Measurements from ENCODE around the gene TINAGL1. TPM values are rescaled to one million over a fixed set of nuclear protein-coding genes. Genes with fewer than 3 reads are reported as not detected.

TINAGL1 gene
- total and polyA plus RNA-seq, 10 donors = 18.5 to 393 (median 229) TPM

GRCh38 chr1:31580513-31580870 is 4.2 kb downstream of the TINAGL1 start:
- DNase-seq = no peak
- WGBS, 5 donors = 53 to 79% (median 63%) methylated on average over 5 of the region's 5 CpGs
- Histone ChIP-seq H3K27ac (peak overlapping the region; percentile 29 to 92 (median 80)), H3K27me3 (replicated peaks in 1 of 7) (peaks cover 0 to 24% (median 6%) of the 10 kb centered on the region in 7 donors), H3K4me3 (peak overlapping the region in 7 of 8 donors; percentile 15 to 77 (median 44)), H3K4me1 (peaks cover 21 to 72% (median 43%) of the 10 kb centered on the region in 6 donors), H3K36me3 (peaks cover 0 to 27% (median 11%) of the 10 kb centered on the region in 6 donors), H3K9me3 (no peaks in the 10 kb centered on the region)
- TF ChIP-seq POLR2A (IDR thresholded peaks at IDR 0.05) (no peak), POLR2AphosphoS5 (IDR thresholded peaks at IDR 0.05) (no peak), CTCF (IDR thresholded peaks at IDR 0.05 in 8 of 11, conservative IDR thresholded peaks at IDR 0.05 in 3 of 11) (no peak)
- intact Hi-C loops (cut with DNase I; ENCODE audit: low total_unique reads) = no loop called here

GRCh38 chr1:31580891-31581603 is 4.7 kb downstream of the TINAGL1 start:
- Histone ChIP-seq H3K27ac (peak overlapping the region in 7 of 8 donors; percentile 42 to 92 (median 84)), H3K4me1 (peaks cover 19 to 72% (median 42%) of the 10 kb centered on the region in 6 donors), H3K36me3 (peaks cover 0 to 33% (median 12%) of the 10 kb centered on the region in 6 donors), H3K4me3 (peak overlapping the region in 7 of 8 donors; percentile 15 to 77 (median 44)), H3K9me3 (no peaks in the 10 kb centered on the region), H3K27me3 (replicated peaks in 1 of 7) (peaks cover 0 to 19% (median 6%) of the 10 kb centered on the region in 7 donors)
- intact Hi-C loops (cut with DNase I; ENCODE audit: low total_unique reads) = no loop called here
- WGBS, 5 donors = 66 to 78% (median 73%) methylated on average over 15 of the region's 15 CpGs
- TF ChIP-seq POLR2A (IDR thresholded peaks at IDR 0.05) = no peak
- TF ChIP-seq POLR2AphosphoS5 (IDR thresholded peaks at IDR 0.05) = peak in 1 of 3 donors; percentile 8
- no peak for DNase-seq

GRCh38 chr1:31581821-31582810 is 5.8 kb downstream of the TINAGL1 start:
- Histone ChIP-seq H3K9me3 (no peaks in the 10 kb centered on the region), H3K4me3 (peak overlapping the region in 4 of 8 donors; percentile 44 to 77 (median 68)), H3K27ac (peak overlapping the region in 6 of 8 donors; percentile 60 to 92 (median 86)), H3K4me1 (peaks cover 19 to 76% (median 49%) of the 10 kb centered on the region in 6 donors), H3K36me3 (peaks cover 0 to 44% (median 15%) of the 10 kb centered on the region in 6 donors), H3K27me3 (replicated peaks in 1 of 7) (peaks cover 0 to 12% (median under 1%) of the 10 kb centered on the region in 7 donors)
- TF ChIP-seq CTCF (IDR thresholded peaks at IDR 0.05 in 8 of 11, conservative IDR thresholded peaks at IDR 0.05 in 3 of 11) (no peak), POLR2A (IDR thresholded peaks at IDR 0.05) (no peak), POLR2AphosphoS5 (IDR thresholded peaks at IDR 0.05) (no peak)
- 72 to 93% (median 80%) methylated on average over 12 of the region's 12 CpGs for whole genome bisulfite sequencing, 5 donors
- intact Hi-C loops (cut with DNase I; ENCODE audit: low total_unique reads) = no loop called here
- no peak for DNase-seq

Measured in spleen (tissue), 11 donors.